ENCODE measurements around the gene SLCO4A1.

DNA sequence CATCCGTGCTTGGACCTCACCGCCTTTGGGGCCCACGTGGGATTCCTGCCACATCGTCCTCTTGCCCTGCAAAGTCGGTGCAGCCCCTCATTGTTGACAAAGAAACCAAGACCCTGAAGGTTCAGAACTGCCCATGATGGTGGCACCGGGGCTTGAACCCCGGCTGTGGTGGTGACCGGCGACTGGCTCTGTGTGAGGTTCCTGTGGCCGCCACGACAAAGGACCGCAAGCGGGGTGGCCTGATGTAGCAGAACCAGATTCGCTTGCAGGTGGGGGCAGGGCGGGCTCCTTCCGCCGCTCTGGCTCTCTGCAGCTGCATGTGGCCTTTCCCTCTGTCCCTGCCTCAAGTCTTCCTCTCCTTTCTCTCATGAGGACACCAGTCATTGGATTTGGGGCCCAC is 28.7 kb downstream of the SLCO4A1 start:
- TF ChIP-seq EZH2 (IDR thresholded peaks at IDR 0.05; ENCODE audit: insufficient read depth, poor library complexity, severe bottlenecking) (no peak), EZH2phosphoT487 (IDR thresholded peaks at IDR 0.05; ENCODE audit: insufficient read depth, low read depth) (no peak)

Measured in GM23248 (cell line).